Activated naive CD4-positive, alpha-beta T cell treated with anti-CD3 and anti-CD28 coated beads, Interleukin-2, amount 50 U/mL, for 72 hours (primary cell): ENCODE data around the gene PKN1. TPM values are rescaled to one million over a fixed set of nuclear protein-coding genes. Genes with fewer than 3 reads are reported as not detected.

Experiments used
- ATAC-seq, 2 donors: fragments of 150-1000 bp; cut with Tn5 transposase; 2 replicates each; pipeline ENCODE4 v1.10.0; 2021; ENCODE audit warnings: mild to moderate bottlenecking in 2 of 2, moderate library complexity in 2 of 2
- DNase-seq, 2 donors: peaks; one replicate each; pipeline ENCODE4 v3.0.0; 2021 to 2022; ENCODE audit warnings: low spot score in 2 of 2
- H3K27ac Mint-ChIP-seq, 2 donors: one replicate each; pipeline ENCODE4 v1.8.0; 2022; ENCODE audit warnings: mild to moderate bottlenecking in 2 of 2, mixed read lengths in 2 of 2
- H3K36me3 Mint-ChIP-seq, 2 donors: one replicate each; pipeline ENCODE4 v1.8.0; 2022; ENCODE audit warnings: mixed read lengths in 2 of 2
- H3K9me3 Mint-ChIP-seq, 2 donors: one replicate each; pipeline ENCODE4 v1.8.0; 2022; ENCODE audit warnings: mixed read lengths in 2 of 2
- total RNA-seq, 2 donors: library from RNA; stranded (reverse); gene quantifications; one replicate each; pipeline ENCODE4 v1.2.3, GENCODE V29; 2022

The PKN1 gene
- total RNA-seq, 2 donors from 2014 or later, result 105 to 192 TPM

GRCh38 chr19:14507704-14508542 is 74.8 kb downstream of the PKN1 start:
- ATAC-seq (no peak), DNase-seq (no peak)
- no peaks in the 10 kb centered on the region for H3K9me3 Mint-ChIP-seq
- peak overlapping the region; percentile 82 to 87 for H3K27ac Mint-ChIP-seq
- no peaks in the 10 kb centered on the region for H3K36me3 Mint-ChIP-seq

- no peak for DNase-seq
- ATAC-seq, result peak; percentile 8 to 13
- Mint-ChIP-seq H3K36me3 (peaks cover 12 to 13% of the 10 kb centered on the region in 2 donors), H3K9me3 (no peaks in the 10 kb centered on the region), H3K27ac (peak overlapping the region; percentile 39 to 88)
These were observed 77.5 kb downstream of the PKN1 start for GRCh38 chr19:14510311-14511228.

- Mint-ChIP-seq H3K27ac (peak overlapping the region in 1 of 2 donors; percentile 88), H3K36me3 (peaks cover 18 to 19% of the 10 kb centered on the region in 2 donors)
These were observed 78.1 kb downstream of the PKN1 start for GRCh38 chr19:14511229-14511593.

GRCh38 chr19:14512406-14512961 is 79.4 kb downstream of the PKN1 start:
- ATAC-seq (no peak), DNase-seq (no peak)
- Mint-ChIP-seq H3K9me3 (no peaks in the 10 kb centered on the region), H3K27ac (peak overlapping the region in 1 of 2 donors; percentile 72), H3K36me3 (peaks cover 30 to 31% of the 10 kb centered on the region in 2 donors)

More at GRCh38 chr19:14511229-14511593, 78.1 kb downstream of the PKN1 start:
- ATAC-seq, result no peak
- no peak for DNase-seq
- H3K9me3 Mint-ChIP-seq, result no peaks in the 10 kb centered on the region

GRCh38 chr19:14514215-14514863 is 81.2 kb downstream of the PKN1 start:
- DNase-seq, result no peak
- H3K27ac Mint-ChIP-seq, result peak overlapping the region; percentile 75 to 89
- peaks cover 31 to 36% of the 10 kb centered on the region in 2 donors for H3K36me3 Mint-ChIP-seq
- no peaks in the 10 kb centered on the region for H3K9me3 Mint-ChIP-seq
- no peak for ATAC-seq

- Mint-ChIP-seq H3K9me3 (no peaks in the 10 kb centered on the region), H3K27ac (peak overlapping the region; percentile 75 to 99), H3K36me3 (peaks cover 37 to 43% of the 10 kb centered on the region in 2 donors)
- ATAC-seq, result no peak
- no peak for DNase-seq
These were observed 82.5 kb downstream of the PKN1 start for GRCh38 chr19:14515501-14516047.

- ATAC-seq (no peak), DNase-seq (no peak)
- H3K27ac Mint-ChIP-seq, result peak overlapping the region; percentile 95 to 99
- H3K36me3 Mint-ChIP-seq, result peaks cover 37 to 43% of the 10 kb centered on the region in 2 donors
- H3K9me3 Mint-ChIP-seq, result no peaks in the 10 kb centered on the region
These were observed 83.0 kb downstream of the PKN1 start for GRCh38 chr19:14516048-14516534.

- peak overlapping the region; percentile 95 to 99 for H3K27ac Mint-ChIP-seq
- DNase-seq, result no peak
- H3K36me3 Mint-ChIP-seq, result peaks cover 37 to 43% of the 10 kb centered on the region in 2 donors
- H3K9me3 Mint-ChIP-seq, result no peaks in the 10 kb centered on the region
- ATAC-seq, result no peak
These were observed 83.8 kb downstream of the PKN1 start for GRCh38 chr19:14516746-14517438.

- ATAC-seq (no peak), DNase-seq (no peak)
- Mint-ChIP-seq H3K9me3 (no peaks in the 10 kb centered on the region), H3K36me3 (peaks cover 37 to 43% of the 10 kb centered on the region in 2 donors), H3K27ac (peak overlapping the region; percentile 95 to 99)
These were observed 84.3 kb downstream of the PKN1 start for GRCh38 chr19:14517446-14517839.

- Mint-ChIP-seq H3K9me3 (no peaks in the 10 kb centered on the region), H3K36me3 (peaks cover 37 to 43% of the 10 kb centered on the region in 2 donors), H3K27ac (peak within 1 kb of the TSS; percentile 95 to 99)
- ATAC-seq, result peak; percentile 64 to 74
- DNase-seq, result peak; percentile 74 to 88
These were observed 84.9 kb downstream of the PKN1 start, which contains the start of gene DNAJB1 for GRCh38 chr19:14517840-14518505. Gene DNAJB1, minus strand, starts transcription at chr19:14518397. Its CDS starts 48 bp downstream, at chr19:14518349.

- ATAC-seq, result no peak
- peaks cover 37 to 43% of the 10 kb centered on the region in 2 donors for H3K36me3 Mint-ChIP-seq
- H3K9me3 Mint-ChIP-seq, result no peaks in the 10 kb centered on the region
- H3K27ac Mint-ChIP-seq, result peak overlapping the region; percentile 95 to 98
- no peak for DNase-seq
These were observed 86.2 kb downstream of the PKN1 start for GRCh38 chr19:14519245-14519859.

GRCh38 chr19:14519860-14520407 is 86.8 kb downstream of the PKN1 start:
- peak in 1 of 2 donors; percentile 28 for ATAC-seq
- DNase-seq, result no peak

GRCh38 chr19:14520543-14520942 is 87.4 kb downstream of the PKN1 start:
- DNase-seq (no peak), ATAC-seq (no peak)
- H3K36me3 Mint-ChIP-seq, result peaks cover 25 to 31% of the 10 kb centered on the region in 2 donors
- H3K9me3 Mint-ChIP-seq, result no peaks in the 10 kb centered on the region
- peak overlapping the region; percentile 95 to 98 for H3K27ac Mint-ChIP-seq

More at GRCh38 chr19:14519860-14520407, 86.8 kb downstream of the PKN1 start:
- H3K36me3 Mint-ChIP-seq, result peaks cover 31 to 37% of the 10 kb centered on the region in 2 donors
- no peaks in the 10 kb centered on the region for H3K9me3 Mint-ChIP-seq
- H3K27ac Mint-ChIP-seq, result peak overlapping the region; percentile 95 to 98
